HepG2 (cell line): Measurements from ENCODE around the gene HLA-DPB1. TPM values are rescaled to one million over a fixed set of nuclear protein-coding genes. Genes with fewer than 3 reads are reported as not detected.

ENCODE experiments used
- ATAC-seq: fragments of 200-7000 bp; cut with Tn5 transposase; 3 replicates; pipeline ENCODE4 v1.9.1; 2020; ENCODE audit warnings: mild to moderate bottlenecking, moderate library complexity
- BruUV-seq: library from RNA; stranded (reverse); fragments of 400-500 nt; replicated peaks from 2 replicates; lab custom pipeline; 2021; lab: Mats Ljungman, UMichigan
- CTCF ChIA-PET: fragments of 300-600 bp; formaldehyde crosslinking; extraction: SDS; loops from one replicate; lab custom pipeline; 2021; ENCODE audit warnings: low total read pairs, inconsistent platforms, low intra/inter-chr PET ratio; lab: Yijun Ruan, JAX
- POLR2A ChIA-PET: fragments of 350-600 bp; sonication (Branson Sonifier 250); formaldehyde crosslinking; loops from one replicate; lab custom pipeline; 2020; ENCODE audit warnings: antibody characterized with exemption, inconsistent platforms; lab: Yijun Ruan, JAX
- DNase-seq: peaks from one replicate; pipeline ENCODE4 v3.0.0-alpha.2; 2015; ENCODE audit warnings: low spot score
- FAIRE-seq: peaks from 3 replicates; lab custom pipeline; 2011; peaks lifted over from hg19 to GRCh38; lab: Jason Lieb, UNC
- H2AFZ ChIP-seq: one replicate; pipeline ENCODE4 v1.6.1; 2011; ENCODE audit warnings: low read length, inconsistent platforms
- H3K27ac ChIP-seq: fragments of 300-600 bp; 3 replicates; pipeline ENCODE4 v1.8.0; 2011; ENCODE audit warnings: mixed run types, mild to moderate bottlenecking, mixed read lengths, low read length, inconsistent platforms; ENCODE audit not compliant: insufficient read depth; ENCODE audit errors: extremely low read length
- H3K27me3 ChIP-seq, 2 experiments: fragments of 200-600 bp in 1 of 2; 2 replicates in 1 of 2; 3 replicates in 1 of 2; pipeline versions ENCODE4 v1.6.0 to v1.8.0; 2011; ENCODE audit warnings: low read length in 2 of 2, mild to moderate bottlenecking in 2 of 2, moderate library complexity in 2 of 2, inconsistent platforms in 1 of 2; ENCODE audit not compliant: insufficient read depth in 2 of 2, control insufficient read depth in 1 of 2
- H3K36me3 ChIP-seq, 2 experiments: fragments of 200-600 bp in 1 of 2; replicated peaks in 1 of 2; 2 replicates in 1 of 2; 3 replicates in 1 of 2; pipeline versions ENCODE4 v1.5.1 to v1.8.0; 2011; ENCODE audit warnings: low read length in 2 of 2, inconsistent platforms in 1 of 2; ENCODE audit not compliant: insufficient read depth in 2 of 2, control insufficient read depth in 1 of 2
- H3K4me1 ChIP-seq: 2 replicates; pipeline ENCODE4 v1.5.1; 2012; ENCODE audit warnings: low read length, inconsistent platforms; ENCODE audit not compliant: insufficient read depth
- H3K4me2 ChIP-seq: 2 replicates; pipeline ENCODE4 v1.6.0; 2011; ENCODE audit warnings: low read depth, low read length, inconsistent platforms
- H3K4me3 ChIP-seq, 3 experiments: fragments of 200-600 bp in 1 of 3; sonication (generic), shearing (Covaris generic) in 1 of 3; replicated peaks in 1 of 3; 2 replicates each; pipeline ENCODE4 v1.5.1; 2011 to 2016; ENCODE audit warnings: low read length in 3 of 3, inconsistent platforms in 2 of 3, low read depth in 2 of 3, mild to moderate bottlenecking in 2 of 3, control low read depth in 1 of 3, mixed read lengths in 1 of 3; ENCODE audit not compliant: insufficient read depth in 1 of 3
- H3K79me2 ChIP-seq: one replicate; pipeline ENCODE4 v1.6.1; 2011; ENCODE audit warnings: low read length, inconsistent platforms; ENCODE audit not compliant: insufficient read depth
- H3K9ac ChIP-seq: 2 replicates; pipeline ENCODE4 v1.6.0; 2011; ENCODE audit warnings: mild to moderate bottlenecking, low read depth, low read length, inconsistent platforms; ENCODE audit not compliant: insufficient read depth
- H3K9me3 ChIP-seq: 2 replicates; pipeline ENCODE4 v1.5.1; 2012; ENCODE audit warnings: mild to moderate bottlenecking, low read length
- H4K20me1 ChIP-seq: 2 replicates; pipeline ENCODE4 v1.6.0; 2011; ENCODE audit warnings: inconsistent platforms, mild to moderate bottlenecking, low read length, moderate library complexity; ENCODE audit not compliant: insufficient read depth
- ARID2 ChIP-seq: sonication (generic); formaldehyde crosslinking; IDR thresholded peaks from 2 replicates; pipeline ENCODE4 v1.8.1; 2022; ENCODE audit warnings: mild to moderate bottlenecking, missing genetic modification reagents, borderline replicate concordance
- DR1 ChIP-seq: sonication (generic); formaldehyde crosslinking; IDR thresholded peaks from 2 replicates; pipeline ENCODE4 v1.8.0; 2021; ENCODE audit warnings: mild to moderate bottlenecking, missing genetic modification reagents, inconsistent platforms
- IRX3 ChIP-seq: sonication (generic); formaldehyde crosslinking; IDR thresholded peaks from 2 replicates; pipeline ENCODE4 v1.8.1; 2023; ENCODE audit warnings: mild to moderate bottlenecking, low read depth, missing genetic modification reagents, borderline replicate concordance
- JUND ChIP-seq: sonication (generic); formaldehyde crosslinking; IDR thresholded peaks from 2 replicates; pipeline ENCODE4 v1.8.0; 2022; ENCODE audit warnings: mild to moderate bottlenecking, missing genetic modification reagents
- KDM3A ChIP-seq: IDR thresholded peaks from 2 replicates; pipeline ENCODE4 v1.6.1; 2018; ENCODE audit warnings: low read depth, missing compliant biosample characterization
- MIER3 ChIP-seq: IDR thresholded peaks from 2 replicates; pipeline ENCODE4 v1.6.1; 2016; ENCODE audit warnings: missing compliant biosample characterization, borderline replicate concordance
- MLLT10 ChIP-seq: sonication (generic); formaldehyde crosslinking; IDR thresholded peaks from 2 replicates; pipeline ENCODE4 v1.4.0; 2020; ENCODE audit warnings: missing genetic modification reagents
- NR2F6 ChIP-seq, 2 experiments: IDR thresholded peaks; 2 replicates each; pipeline ENCODE4 v1.6.1; 2016; ENCODE audit warnings: antibody characterized with exemption in 1 of 2, mild to moderate bottlenecking in 1 of 2
- RFX5 ChIP-seq: IDR thresholded peaks from 2 replicates; pipeline ENCODE4 v1.6.1; 2011; ENCODE audit warnings: low read depth, low read length, improper control_type of control experiment
- SIN3A ChIP-seq: IDR thresholded peaks from 2 replicates; pipeline ENCODE4 v1.6.1; 2011; ENCODE audit warnings: low read depth, mild to moderate bottlenecking, control low read depth, low read length, borderline replicate concordance
- SOX13 ChIP-seq, 3 experiments: fragments of 450-650 bp in 1 of 3; sonication (generic) in 1 of 3; formaldehyde crosslinking in 1 of 3; IDR thresholded peaks in 2 of 3; conservative IDR thresholded peaks in 1 of 3; 2 replicates each; pipeline versions ENCODE4 v1.5.0 to v1.6.1; 2016 to 2020; ENCODE audit warnings: antibody characterized with exemption in 1 of 3, mild to moderate bottlenecking in 1 of 3, missing compliant biosample characterization in 1 of 3, missing genetic modification reagents in 1 of 3, moderate library complexity in 1 of 3
- SUZ12 ChIP-seq: fragments of 150-350 bp; IDR thresholded peaks from 2 replicates; pipeline ENCODE4 v1.6.1; 2014; ENCODE audit warnings: low read depth, low read length
- YEATS2 ChIP-seq: sonication (generic); formaldehyde crosslinking; IDR thresholded peaks from 2 replicates; pipeline ENCODE4 v1.4.0; 2020; ENCODE audit warnings: missing genetic modification reagents, borderline replicate concordance
- ZNF567 ChIP-seq: sonication (generic); formaldehyde crosslinking; IDR thresholded peaks from 2 replicates; pipeline ENCODE4 v1.8.1; 2023; ENCODE audit warnings: mild to moderate bottlenecking, missing genetic modification reagents, borderline replicate concordance
- ZNF782 ChIP-seq: sonication (generic); formaldehyde crosslinking; IDR thresholded peaks from 2 replicates; pipeline ENCODE4 v1.4.0; 2020; ENCODE audit warnings: missing genetic modification reagents, mild to moderate bottlenecking, borderline replicate concordance
- ZSCAN25 ChIP-seq: sonication (generic); formaldehyde crosslinking; IDR thresholded peaks from 2 replicates; pipeline ENCODE4 v1.8.0; 2022; ENCODE audit warnings: mild to moderate bottlenecking, missing genetic modification reagents
- WGBS: methylation state at CpG from one replicate; pipeline ENCODE4 v1.1.6; 2017; ENCODE audit warnings: low lambda C conversion rate; 5-methylcytosine and 5-hydroxymethylcytosine counted together
- in situ Hi-C: cut with HindIII; loops from 2 replicates; pipeline ENCODE4 v1.10.0; 2017; ENCODE audit warnings: low pct_unique_long_range_greater_than_20kb; ENCODE audit not compliant: extremely low pct_ligation_motif_present
- intact Hi-C: fragments of 100-400 bp; cut with micrococcal nuclease; formaldehyde crosslinking; loops from one replicate; pipeline ENCODE4 v1.10.0; 2022; ENCODE audit not compliant: unreplicated experiment
- polyA plus RNA-seq, 8 experiments: library from polyadenylated mRNA; depleted of rRNA in 3 of 8; stranded (reverse) in 7 of 8; unstranded in 1 of 8; fragments of >200 nt; fragmentation: Illumina TruSeq in 4 of 8; extraction: Trizol in 4 of 8; gene quantifications; 2 replicates each; pipeline versions ENCODE4 v1.2.1 to v1.2.3, GENCODE V29; 2011 to 2016; ENCODE audit warnings: low read depth in 4 of 8, missing spikeins in 1 of 8, mixed read lengths in 1 of 8; ENCODE audit not compliant: insufficient read depth in 1 of 8
- total RNA-seq, 5 experiments: library from RNA; depleted of rRNA; stranded (reverse); fragments of >200 nt; fragmentation: Illumina TruSeq; extraction: Trizol; gene quantifications; 2 replicates each; pipeline ENCODE4 v1.2.3, GENCODE V29; 2016; ENCODE audit warnings: low read depth in 1 of 5
- TF ChIP-seq, protein P1 (sequence below): sonication (generic); formaldehyde crosslinking; IDR thresholded peaks from 2 replicates; pipeline ENCODE4 v1.8.0; 2022; ENCODE audit warnings: mild to moderate bottlenecking, missing genetic modification reagents, moderate library complexity

HLA-DPB1 gene
- total and polyA plus RNA-seq, 2 of the 13 experiments (the other 11 are each of a cell fraction or from before 2014, with no cell fraction given), result not detected

DNA sequence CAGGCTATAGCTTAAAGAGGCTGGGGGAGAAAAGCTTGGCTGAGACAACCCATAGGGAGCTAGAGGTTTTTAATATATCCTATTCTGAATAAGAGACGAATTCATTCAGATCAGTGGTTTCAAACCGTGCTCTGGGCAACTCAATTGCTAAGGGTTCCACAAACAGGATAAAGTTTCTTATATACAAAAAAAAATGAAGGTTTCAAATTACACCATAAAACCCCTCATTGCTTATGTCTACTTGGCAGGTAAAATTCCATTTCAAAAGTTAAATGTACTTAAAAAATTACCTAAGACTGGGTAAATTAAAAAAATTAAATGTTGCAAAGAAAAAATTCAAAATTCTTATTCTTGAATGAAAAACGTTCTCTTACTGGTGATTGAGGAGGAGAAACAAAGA lies 2.7 kb downstream of the HLA-DPB1 start:
- Histone ChIP-seq H2AFZ (no peak overlapping the region), H3K4me3 (no peak overlapping the region), H4K20me1 (no peaks in the 10 kb centered on the region), H3K4me2 (no peak overlapping the region), H3K27ac (no peak overlapping the region), H3K4me1 (no peaks in the 10 kb centered on the region), H3K27me3 (peaks cover 2 to 40% of the 10 kb centered on the region in 2 experiments; a peak in 4 of 5 replicates), H3K79me2 (no peaks in the 10 kb centered on the region)
- no peak for DNase-seq
- WGBS, result 13% methylated on average over 3 of the region's 3 CpGs
- in situ Hi-C loops (no loop called here), intact Hi-C loops (no loop called here)
- CTCF ChIA-PET, result no interaction called here
- TF ChIP-seq SIN3A (no peak), SOX13 (IDR thresholded peaks at IDR 0.05) (no peak), SOX13 (CRISPR knock-in tag; conservative IDR thresholded peaks at IDR 0.05 in 1 of 2, IDR thresholded peaks at IDR 0.05 in 1 of 2) (no peak), NR2F6 (IDR thresholded peaks at IDR 0.05) (no peak), NR2F6 (CRISPR knock-in tag; IDR thresholded peaks at IDR 0.05) (no peak), ZSCAN25 (CRISPR knock-in tag) (no peak), MLLT10 (CRISPR knock-in tag) (no peak), ZNF567 (CRISPR knock-in tag) (no peak), ZNF782 (no peak), YEATS2 (no peak), JUND (CRISPR knock-in tag) (no peak), SUZ12 (no peak), ARID2 (CRISPR knock-in tag) (no peak), IRX3 (CRISPR knock-in tag) (no peak), KDM3A (CRISPR knock-in tag) (no peak), MIER3 (no peak), RFX5 (no peak), DR1 (no peak)
- TF ChIP-seq, protein P1, sequence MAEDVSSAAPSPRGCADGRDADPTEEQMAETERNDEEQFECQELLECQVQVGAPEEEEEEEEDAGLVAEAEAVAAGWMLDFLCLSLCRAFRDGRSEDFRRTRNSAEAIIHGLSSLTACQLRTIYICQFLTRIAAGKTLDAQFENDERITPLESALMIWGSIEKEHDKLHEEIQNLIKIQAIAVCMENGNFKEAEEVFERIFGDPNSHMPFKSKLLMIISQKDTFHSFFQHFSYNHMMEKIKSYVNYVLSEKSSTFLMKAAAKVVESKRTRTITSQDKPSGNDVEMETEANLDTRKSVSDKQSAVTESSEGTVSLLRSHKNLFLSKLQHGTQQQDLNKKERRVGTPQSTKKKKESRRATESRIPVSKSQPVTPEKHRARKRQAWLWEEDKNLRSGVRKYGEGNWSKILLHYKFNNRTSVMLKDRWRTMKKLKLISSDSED (CRISPR knock-in tag), result no peak
- TF ChIP-seq, all 625 proteins: peak for 0
- Histone ChIP-seq H3K36me3 (no peaks in the 10 kb centered on the region), H3K9ac (no peak overlapping the region), H3K9me3 (no peaks in the 10 kb centered on the region)
- BruUV-seq, result no TSS peak
- no peak for FAIRE-seq
- POLR2A ChIA-PET, result no interaction called here
- no peak for ATAC-seq
